HG03175 (cell line): ENCODE results near the gene CGB7.

ENCODE experiments used
- ATAC-seq: cut with Tn5 transposase; IDR thresholded peaks from one replicate; pipeline ENCODE4 v1.9.1; 2021; ENCODE audit warnings: mild to moderate bottlenecking, moderate library complexity; ENCODE audit not compliant: unreplicated experiment

The CGB7 gene

DNA sequence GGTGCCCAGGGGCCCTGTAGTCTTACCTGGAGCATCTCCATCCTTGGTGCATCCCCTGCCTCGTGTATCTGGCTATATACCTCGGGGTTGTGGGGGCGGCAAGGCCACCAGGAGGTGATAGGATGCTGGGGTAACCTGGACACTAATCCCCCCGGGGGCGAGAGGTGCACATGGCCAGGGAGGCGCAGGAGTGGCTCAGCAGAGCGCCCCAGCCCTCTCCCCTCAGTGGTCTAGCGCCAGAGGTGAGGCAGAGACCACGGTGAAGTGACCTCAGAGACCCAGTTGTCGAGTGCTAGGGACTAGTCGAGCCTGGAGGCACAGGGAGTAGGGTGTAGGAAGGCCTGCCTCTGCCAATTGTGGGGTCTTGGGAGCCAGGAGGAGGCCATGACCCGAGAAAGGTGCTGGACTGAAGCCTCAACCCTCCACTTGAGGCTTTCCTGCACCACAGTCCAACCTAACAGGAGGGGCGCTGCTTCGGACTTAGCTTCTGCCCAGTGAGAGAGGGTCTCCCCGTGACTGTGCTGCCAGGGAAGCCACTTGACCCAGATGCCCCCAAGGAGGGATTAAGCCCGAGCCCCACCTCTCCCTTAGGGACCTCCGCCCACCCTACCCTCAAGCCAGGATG lies 40.4 kb downstream of the CGB7 start, which contains the start of gene LHB:
TSS of gene LHB (minus strand) at position 51 of the 625 bp plus-strand sequence. CDS start at position 41, 10 bp downstream.
- ATAC-seq, result no peak

DNA sequence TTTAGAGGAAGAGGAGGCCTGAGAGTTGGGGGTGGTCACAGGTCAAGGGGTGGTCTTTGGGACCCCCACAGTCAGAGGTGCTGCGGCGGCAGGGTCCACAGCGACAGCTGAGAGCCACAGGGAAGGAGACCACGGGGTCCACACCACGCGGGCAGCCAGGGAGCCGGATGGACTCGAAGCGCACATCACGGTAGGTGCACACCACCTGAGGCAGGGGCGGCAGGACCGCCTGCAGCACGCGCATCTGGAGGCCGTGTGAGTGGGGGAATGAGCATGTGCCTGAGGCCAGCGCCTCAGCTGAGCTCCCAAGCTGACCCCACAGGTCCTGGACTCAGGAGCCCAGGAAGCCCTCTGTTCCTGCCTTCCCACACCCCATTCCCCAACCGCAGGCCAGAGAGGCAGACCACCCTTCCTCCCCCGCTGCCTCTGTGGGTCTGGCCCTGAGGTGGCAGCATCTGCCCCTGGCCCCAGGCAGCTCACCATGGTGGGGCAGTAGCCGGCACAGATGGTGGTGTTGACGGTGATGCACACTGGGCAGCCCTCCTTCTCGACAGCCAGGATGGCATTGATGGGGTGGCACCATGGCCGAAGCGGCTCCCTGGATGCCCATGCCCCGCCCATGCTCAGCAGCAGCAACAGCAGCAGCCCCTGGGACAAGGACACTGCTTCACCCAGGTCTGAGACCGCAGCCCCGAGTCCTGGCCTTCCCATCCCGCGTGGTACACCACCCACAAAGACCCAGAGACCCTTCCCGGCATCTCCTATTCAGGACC lies 41.3 kb downstream of the CGB7 start:
- no peak for ATAC-seq

DNA sequence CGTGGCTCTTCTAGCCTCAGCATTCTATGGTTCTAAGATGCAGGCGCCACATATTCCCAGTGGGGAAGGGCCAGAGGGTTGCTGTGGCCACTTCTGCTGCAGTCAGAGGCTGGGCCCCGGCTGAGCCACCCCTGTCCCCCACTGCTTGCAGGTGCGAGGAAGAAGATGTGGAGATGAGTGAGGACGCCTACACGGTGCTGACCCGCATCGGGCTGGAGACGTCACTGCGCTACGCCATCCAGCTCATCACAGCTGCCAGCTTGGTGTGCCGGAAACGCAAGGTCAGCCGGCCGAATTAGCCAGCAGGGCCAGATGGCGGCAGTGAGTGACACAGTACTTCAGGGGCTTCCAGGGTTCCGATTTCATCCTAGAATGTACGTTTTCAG lies 42.7 kb downstream of the CGB7 start:
- ATAC-seq, result no peak

DNA sequence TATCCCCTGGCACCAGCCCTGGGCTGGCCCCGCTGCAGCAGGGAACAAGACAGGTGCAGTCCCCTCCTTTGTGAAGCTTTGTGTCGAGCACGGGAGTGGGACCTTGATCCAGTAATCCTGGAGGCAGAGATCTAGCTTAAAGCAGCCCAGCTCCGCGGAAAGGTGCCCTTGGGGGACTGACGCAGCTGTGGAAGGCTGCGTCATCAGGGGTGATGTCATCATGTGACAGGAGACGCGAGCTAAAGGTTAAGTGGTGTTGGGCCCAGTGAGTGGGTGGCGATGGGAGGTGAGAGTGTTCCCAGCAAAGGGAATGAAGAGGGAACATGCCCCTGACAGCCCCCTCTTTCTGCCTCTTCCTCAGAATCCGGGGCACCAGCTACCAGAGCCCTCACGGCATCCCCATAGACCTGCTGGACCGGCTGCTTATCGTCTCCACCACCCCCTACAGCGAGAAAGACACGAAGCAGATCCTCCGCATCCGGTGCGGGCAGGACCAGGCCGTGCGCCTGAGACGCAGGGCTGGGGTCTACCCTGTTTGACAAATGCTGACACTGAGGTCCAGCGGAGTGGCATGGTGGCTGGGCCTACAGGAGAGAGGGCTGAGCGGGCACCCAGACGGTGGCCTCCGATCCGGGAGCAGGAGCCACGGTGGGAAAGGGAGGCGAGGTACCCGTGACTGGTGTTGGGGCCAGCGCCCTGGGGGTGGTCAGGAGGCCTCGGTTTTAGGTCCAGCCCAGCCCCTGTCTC lies 43.3 kb downstream of the CGB7 start:
- no peak for ATAC-seq

DNA sequence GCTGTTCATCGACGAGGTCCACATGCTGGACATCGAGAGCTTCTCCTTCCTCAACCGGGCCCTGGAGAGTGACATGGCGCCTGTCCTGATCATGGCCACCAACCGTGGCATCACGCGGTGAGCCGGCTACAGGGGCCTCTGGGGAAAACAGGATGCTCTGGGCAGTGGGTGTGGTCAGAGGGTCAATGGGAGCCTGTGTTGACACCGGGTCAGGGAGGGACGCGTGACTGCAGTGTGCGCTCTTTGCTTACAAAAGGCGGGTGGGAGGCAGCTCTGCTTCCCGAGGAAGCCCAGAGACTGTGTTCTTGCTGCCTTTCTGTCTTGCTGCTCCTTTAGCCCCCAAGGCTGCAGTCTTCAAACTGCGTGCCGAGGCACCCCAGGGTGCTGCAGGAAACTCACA lies 46.4 kb downstream of the CGB7 start:
- no peak for ATAC-seq

DNA sequence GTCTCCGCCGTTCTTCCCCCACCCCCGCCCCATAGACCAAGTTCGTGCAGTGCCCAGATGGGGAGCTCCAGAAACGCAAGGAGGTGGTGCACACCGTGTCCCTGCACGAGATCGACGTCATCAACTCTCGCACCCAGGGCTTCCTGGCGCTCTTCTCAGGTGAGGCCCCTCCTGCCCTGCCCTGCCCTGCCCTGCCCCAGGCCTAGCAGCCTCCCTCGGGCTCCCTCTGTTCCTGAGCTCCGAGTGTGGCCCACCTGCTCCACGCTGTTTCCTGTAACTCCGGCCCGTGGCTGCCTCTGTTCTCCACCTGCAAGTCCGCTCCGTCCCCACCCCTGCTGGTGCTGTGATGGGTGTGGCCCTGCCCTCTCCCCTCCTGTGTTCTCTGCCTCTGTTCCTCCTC lies 47.1 kb downstream of the CGB7 start:
- ATAC-seq, result no peak

DNA sequence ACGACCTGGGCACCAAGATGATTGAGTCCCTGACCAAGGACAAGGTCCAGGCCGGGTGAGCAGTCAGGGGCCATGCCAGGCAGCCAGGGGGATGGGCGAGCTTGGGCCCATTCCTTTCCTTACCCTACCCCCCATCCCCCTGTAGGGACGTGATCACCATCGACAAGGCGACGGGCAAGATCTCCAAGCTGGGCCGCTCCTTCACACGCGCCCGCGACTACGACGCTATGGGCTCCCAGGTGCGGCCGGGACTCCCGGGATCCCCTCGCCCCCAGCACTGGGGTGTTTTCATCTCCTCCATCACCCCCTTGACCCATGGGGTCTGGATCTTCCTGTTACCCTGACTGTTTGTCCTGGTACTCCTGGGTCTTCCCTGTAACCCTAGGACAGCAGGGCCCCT lies 47.7 kb downstream of the CGB7 start:
- ATAC-seq, result no peak

DNA sequence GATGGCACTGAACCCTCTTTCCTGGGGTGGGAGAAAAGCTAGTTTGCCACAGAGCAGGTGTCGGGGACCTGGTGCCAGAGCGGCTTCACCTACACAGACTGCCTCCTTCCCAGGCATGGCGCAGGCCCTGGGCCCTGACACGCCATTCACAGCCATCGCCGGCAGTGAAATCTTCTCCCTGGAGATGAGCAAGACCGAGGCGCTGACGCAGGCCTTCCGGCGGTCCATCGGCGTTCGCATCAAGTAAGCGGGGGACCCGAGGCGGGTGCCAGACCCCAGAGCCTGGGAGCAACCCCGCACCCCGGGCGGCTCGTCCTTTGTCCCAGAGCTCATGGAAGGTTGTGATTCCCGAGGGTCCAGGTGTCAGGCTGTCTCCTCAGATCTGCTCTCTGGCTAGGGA lies 50.6 kb downstream of the CGB7 start:
- no peak for ATAC-seq

DNA sequence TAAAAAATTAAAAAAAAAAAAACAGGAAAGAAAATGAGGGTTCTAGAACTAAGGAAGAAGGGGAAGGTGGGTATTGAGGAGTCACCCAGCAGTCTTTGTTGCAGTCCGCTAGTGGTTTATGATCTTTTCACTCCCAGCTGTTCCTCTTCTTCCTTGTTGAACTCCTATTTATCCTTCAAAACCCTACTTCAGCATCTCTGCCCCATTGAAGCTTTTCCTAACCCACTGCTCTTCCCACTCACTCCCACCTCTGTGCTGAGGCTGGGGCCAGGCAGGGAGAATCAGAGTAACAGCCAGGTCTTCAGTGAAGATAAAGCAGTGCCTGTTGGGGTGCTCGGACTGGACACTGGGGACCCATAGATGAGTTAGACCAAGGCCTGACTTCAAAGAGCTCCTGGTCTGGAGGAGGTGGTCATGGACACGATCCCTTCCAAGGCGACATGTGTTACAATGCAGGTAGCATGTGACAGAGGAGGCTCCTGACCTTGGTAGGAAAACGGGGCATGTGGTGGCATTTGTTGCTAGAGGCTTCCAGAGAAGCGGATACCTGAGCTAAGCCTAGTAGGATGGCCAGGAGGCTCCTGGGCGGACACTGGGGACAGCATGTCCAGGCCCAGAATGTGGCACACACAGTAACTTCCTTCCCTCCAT lies 52.5 kb downstream of the CGB7 start:
- ATAC-seq, result no peak
